ENCODE data around the gene CLDN19.

CLDN19 gene

GRCh38 chr1:42745851-42746250, 5.8 kb upstream of the CLDN19 start:
- no peak overlapping the region for H3K4me3 ChIP-seq (replicated peaks; ENCODE audit: low read depth, low read length)
- no peak for TF ChIP-seq CTCF (IDR thresholded peaks at IDR 0.05; ENCODE audit: insufficient read depth, low read length, poor library complexity, severe bottlenecking)
- H3K36me3 ChIP-seq (ENCODE audit: control insufficient read depth, insufficient read depth, low read length) = peaks cover 23% of the 10 kb centered on the region
- no peak for DNase-seq (ENCODE audit: extremely low read depth, insufficient read length)
- H3K27me3 ChIP-seq (replicated peaks; ENCODE audit: control insufficient read depth, insufficient read depth, low read length) = no peaks in the 10 kb centered on the region

GRCh38 chr1:42744148-42744413, 4.0 kb upstream of the CLDN19 start:
- H3K27me3 ChIP-seq (replicated peaks; ENCODE audit: control insufficient read depth, insufficient read depth, low read length) = no peaks in the 10 kb centered on the region
- TF ChIP-seq CTCF (IDR thresholded peaks at IDR 0.05; ENCODE audit: insufficient read depth, low read length, poor library complexity, severe bottlenecking) = no peak
- DNase-seq (ENCODE audit: extremely low read depth, insufficient read length) = no peak
- no peak overlapping the region for H3K4me3 ChIP-seq (replicated peaks; ENCODE audit: low read depth, low read length)
- peaks cover 18% of the 10 kb centered on the region for H3K36me3 ChIP-seq (ENCODE audit: control insufficient read depth, insufficient read depth, low read length)

GRCh38 chr1:42743317-42744147, 3.5 kb upstream of the CLDN19 start:
- H3K4me3 ChIP-seq (replicated peaks; ENCODE audit: low read depth, low read length) = no peak overlapping the region
- no peak for TF ChIP-seq CTCF (IDR thresholded peaks at IDR 0.05; ENCODE audit: insufficient read depth, low read length, poor library complexity, severe bottlenecking)
- DNase-seq (ENCODE audit: extremely low read depth, insufficient read length) = no peak
- H3K36me3 ChIP-seq (ENCODE audit: control insufficient read depth, insufficient read depth, low read length) = peaks cover 15% of the 10 kb centered on the region
- H3K27me3 ChIP-seq (replicated peaks; ENCODE audit: control insufficient read depth, insufficient read depth, low read length) = no peaks in the 10 kb centered on the region

GRCh38 chr1:42742617-42743316, 2.7 kb upstream of the CLDN19 start:
- Histone ChIP-seq H3K36me3 (ENCODE audit: control insufficient read depth, insufficient read depth, low read length) (peaks cover 9% of the 10 kb centered on the region), H3K27me3 (replicated peaks; ENCODE audit: control insufficient read depth, insufficient read depth, low read length) (no peaks in the 10 kb centered on the region), H3K4me3 (replicated peaks; ENCODE audit: low read depth, low read length) (no peak overlapping the region)
- no peak for TF ChIP-seq CTCF (IDR thresholded peaks at IDR 0.05; ENCODE audit: insufficient read depth, low read length, poor library complexity, severe bottlenecking)
- no peak for DNase-seq (ENCODE audit: extremely low read depth, insufficient read length)

GRCh38 chr1:42742141-42742540, 2.1 kb upstream of the CLDN19 start:
- TF ChIP-seq CTCF (IDR thresholded peaks at IDR 0.05; ENCODE audit: insufficient read depth, low read length, poor library complexity, severe bottlenecking) = no peak
- no peak for DNase-seq (ENCODE audit: extremely low read depth, insufficient read length)
- Histone ChIP-seq H3K4me3 (replicated peaks; ENCODE audit: low read depth, low read length) (no peak overlapping the region), H3K36me3 (ENCODE audit: control insufficient read depth, insufficient read depth, low read length) (peaks cover 9% of the 10 kb centered on the region), H3K27me3 (replicated peaks; ENCODE audit: control insufficient read depth, insufficient read depth, low read length) (no peaks in the 10 kb centered on the region)
